NCI-H2081 treated with DMSO at 0.1 percent for 48 hours (cell line): ENCODE measurements around the gene MID1.

Experiments used
- DNase-seq: peaks from one replicate; lab custom pipeline; 2025; lab: John Stamatoyannopoulos, UW

Gene MID1

DNA sequence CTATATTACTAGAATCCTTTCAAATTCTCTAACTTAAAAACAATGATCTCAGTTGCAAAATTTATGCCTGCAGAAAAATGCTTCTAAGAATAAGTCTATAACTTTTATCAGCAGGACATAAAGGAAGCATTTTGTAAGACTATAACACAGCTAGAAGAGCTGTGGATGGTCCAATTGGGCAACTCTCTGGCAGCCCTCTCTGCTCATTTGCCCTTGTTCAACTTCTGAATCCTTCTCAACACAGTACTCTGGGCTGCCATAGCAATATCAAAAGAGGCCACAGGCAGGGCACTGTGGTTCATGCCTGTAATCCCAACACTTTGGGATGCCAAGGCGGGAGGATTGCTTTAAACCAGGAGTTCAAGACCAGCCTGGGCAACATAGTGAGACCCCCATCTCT lies 88.5 kb downstream of the MID1 start:
- no peak for DNase-seq

- no peak for DNase-seq
Measured at GRCh38 chrX:10529344-10529743, 91.0 kb downstream of the MID1 start.

GRCh38 chrX:10526451-10526850 lies 93.9 kb downstream of the MID1 start:
- DNase-seq, result no peak

- DNase-seq, result no peak
Measured at GRCh38 chrX:10525381-10526120, 94.8 kb downstream of the MID1 start.

DNA sequence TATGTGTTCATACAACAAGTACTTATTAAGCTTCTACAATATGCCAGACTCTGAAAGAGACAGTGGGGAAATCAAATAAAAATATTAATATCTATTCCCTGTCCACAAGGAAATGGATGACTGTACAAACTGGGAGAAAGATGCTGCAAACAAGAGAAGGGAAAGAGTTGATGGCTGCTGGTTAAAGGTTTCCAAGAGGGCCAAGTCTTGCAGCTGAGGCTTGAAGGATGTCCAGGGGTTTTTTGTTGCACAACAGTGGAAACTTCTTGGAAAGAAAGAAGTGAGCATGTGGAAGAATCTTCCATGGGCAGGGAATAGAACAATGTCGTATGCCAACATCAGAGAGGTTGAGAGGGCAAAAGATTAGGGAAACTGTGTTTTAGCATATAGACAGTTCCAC lies 95.8 kb downstream of the MID1 start:
- no peak for DNase-seq

DNA sequence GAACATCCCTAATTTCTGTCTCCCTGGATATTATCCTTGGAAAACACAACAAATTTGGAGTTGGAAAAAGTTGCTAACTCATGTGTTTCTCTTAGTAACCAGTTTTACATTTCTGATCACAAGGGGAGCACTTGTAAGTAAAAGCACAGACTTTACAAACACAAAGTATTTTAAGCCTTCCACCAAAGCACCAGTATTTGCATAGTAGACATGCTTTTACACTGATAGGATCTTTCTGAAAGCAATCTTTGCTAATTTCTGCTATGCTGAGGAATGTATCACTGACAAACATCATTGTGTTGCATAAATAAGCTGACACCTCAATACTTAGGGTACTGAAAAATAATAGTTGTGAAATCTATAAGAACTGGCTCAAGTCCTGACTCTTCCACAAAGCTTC lies 100.6 kb downstream of the MID1 start:
- no peak for DNase-seq

GRCh38 chrX:10519278-10519677 lies 101.1 kb downstream of the MID1 start:
- no peak for DNase-seq

DNA sequence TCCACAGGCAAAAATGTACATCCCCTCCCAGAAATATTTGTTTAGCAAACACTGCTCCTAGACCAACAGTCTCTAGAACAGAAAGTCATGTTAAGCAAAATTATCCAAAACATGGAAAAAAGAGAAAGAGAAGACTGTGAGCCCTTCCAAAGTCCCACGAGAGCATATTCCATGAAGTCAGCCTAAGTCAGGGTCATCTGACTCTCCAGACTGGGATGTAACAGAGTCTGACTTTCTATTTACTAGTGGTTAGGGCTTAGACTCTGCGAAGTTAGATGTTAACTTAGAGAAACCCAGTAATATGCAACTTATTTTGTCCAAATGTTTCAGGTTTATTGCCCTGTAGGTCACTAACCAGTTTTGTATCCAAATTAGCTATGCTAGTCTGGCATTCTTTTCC lies 102.3 kb downstream of the MID1 start:
- no peak for DNase-seq

- no peak for DNase-seq
Measured at GRCh38 chrX:10516781-10517322, 103.5 kb downstream of the MID1 start.

DNA sequence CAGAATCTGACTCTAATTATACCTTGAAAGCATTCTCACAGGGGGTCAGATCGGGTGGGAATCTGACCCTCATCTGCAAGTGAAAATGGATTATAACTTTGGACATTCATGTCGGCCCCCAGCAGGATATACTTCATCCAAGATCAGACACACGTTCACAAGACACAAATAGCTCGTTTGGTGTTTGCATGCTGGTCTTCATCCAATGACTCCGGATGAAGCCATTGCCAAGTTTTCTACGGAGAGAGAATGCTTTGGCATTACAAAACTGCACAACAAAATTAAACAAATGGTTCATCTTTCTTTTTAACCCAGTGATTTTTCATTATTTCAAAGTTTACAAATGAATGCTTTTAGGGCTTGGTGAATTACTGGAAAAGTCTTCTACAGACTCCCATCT lies 105.5 kb downstream of the MID1 start:
- DNase-seq, result no peak

GRCh38 chrX:10513974-10514373 lies 106.4 kb downstream of the MID1 start:
- DNase-seq, result no peak

- no peak for DNase-seq
Measured at GRCh38 chrX:10512741-10513140, 107.6 kb downstream of the MID1 start.

DNA sequence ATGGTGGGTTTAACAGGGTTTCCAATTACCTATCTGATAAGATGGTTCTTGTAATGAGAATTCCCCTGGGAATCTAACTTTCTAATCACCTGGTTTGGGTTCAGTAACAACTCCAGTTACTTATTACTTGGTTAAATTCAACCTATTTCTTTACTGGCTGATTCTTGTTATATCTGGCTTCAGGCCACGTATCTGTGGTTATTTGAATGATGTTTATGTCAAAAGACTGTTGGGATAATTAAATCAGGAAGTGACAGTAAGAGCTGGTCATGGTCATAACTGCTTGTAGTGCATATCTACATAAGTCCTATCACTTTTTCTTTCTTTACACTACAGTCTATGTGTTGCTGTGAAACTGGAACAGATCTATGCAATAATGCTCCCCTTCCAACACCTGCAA lies 108.1 kb downstream of the MID1 start:
- no peak for DNase-seq

- no peak for DNase-seq
Measured at GRCh38 chrX:10509397-10509796, 111.0 kb downstream of the MID1 start.

- no peak for DNase-seq
Measured at GRCh38 chrX:10508891-10509290, 111.5 kb downstream of the MID1 start.

GRCh38 chrX:10507876-10508275 lies 112.5 kb downstream of the MID1 start:
- DNase-seq, result no peak

GRCh38 chrX:10507181-10507580 lies 113.2 kb downstream of the MID1 start:
- DNase-seq, result no peak

DNA sequence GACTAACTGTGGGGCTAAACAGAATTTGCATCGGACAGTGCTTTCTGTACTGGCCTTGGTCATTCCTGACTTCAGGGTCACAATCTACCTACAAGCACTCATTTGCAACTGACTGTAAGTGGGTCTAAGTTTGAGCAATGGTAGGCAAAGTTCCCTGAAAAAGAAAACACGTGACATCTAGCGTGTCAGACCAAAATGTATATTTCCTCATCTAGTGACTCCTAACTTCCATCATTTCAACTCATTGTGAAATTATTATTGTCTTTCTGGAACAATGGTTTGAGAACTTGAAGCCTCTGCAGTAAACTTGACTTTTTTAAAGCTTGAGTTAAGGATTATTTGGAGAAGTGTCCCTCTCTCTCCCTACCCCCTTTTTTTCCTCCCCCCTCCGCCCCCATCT lies 113.6 kb downstream of the MID1 start:
- no peak for DNase-seq

GRCh38 chrX:10505726-10506125 lies 114.7 kb downstream of the MID1 start:
- no peak for DNase-seq

GRCh38 chrX:10502961-10503360 lies 117.4 kb downstream of the MID1 start:
- DNase-seq, result no peak

DNA sequence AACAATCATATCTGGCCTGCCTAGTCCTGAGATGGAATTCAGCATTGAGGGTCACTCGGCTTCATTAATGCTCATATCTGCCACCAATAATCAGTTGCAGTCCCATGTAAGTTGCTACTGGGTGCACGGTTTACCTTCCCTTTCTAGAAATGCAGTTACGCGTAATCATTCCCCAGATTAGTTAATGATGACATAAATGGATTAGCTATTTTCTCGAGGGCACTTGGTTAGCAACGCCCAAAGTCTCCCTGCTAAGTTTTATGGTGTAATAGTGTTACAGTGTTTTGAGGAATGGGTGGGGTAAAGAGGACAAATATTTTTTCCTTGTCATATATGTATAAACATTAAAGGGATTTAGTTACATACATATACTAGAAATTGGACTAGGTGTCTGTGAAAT lies 118.8 kb downstream of the MID1 start:
- DNase-seq, result no peak

DNA sequence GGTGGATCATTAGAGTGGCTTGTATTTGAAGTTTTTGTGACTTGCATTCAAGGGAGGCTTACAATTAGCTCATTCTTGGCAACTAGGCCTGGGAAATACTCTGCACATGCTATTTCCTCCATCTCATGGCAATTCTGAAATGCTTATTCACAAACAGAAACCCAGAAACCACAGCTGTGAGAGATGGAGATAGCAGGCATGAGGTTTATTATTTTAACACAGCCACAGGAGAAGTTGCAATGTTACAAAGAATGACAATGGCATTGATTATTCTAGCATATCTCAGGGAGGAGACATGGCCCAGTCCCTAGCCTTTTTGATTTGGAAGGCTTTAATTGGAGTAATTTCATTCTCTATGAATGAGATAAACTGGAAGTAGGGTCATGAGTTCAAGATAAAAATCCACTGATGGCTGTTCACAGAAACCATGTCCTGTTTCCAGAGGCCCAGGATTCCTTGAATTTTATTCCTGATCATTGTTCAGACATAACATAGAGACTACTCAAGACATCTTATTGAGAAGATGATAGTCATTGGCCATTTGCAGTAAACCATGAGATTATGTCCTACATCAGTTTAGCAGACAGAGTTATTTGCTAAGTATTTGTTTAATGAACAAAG lies 123.9 kb downstream of the MID1 start:
- DNase-seq, result no peak

- DNase-seq, result no peak
Measured at GRCh38 chrX:10495677-10496076, 124.7 kb downstream of the MID1 start.

DNA sequence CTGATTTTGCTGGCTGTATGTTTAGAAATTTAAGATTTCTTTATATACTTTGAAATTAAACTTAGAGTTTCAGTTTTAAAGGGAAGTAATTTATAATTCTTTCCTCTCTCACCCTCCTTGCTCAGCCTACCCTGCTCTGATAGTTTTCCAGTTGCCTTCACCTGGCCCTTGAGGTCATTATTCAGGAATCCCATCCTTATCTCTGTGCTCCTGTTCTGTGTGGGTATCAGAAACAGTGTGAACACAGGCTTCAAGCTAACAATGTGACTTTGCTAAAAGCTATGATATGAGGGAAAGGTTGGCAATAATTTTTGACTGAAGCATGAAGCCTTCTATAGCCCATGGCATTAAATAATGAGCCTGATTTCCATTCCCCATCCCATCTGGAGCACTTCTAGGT lies 128.1 kb downstream of the MID1 start:
- no peak for DNase-seq
